CD4-positive, alpha-beta T cell (primary cell): ENCODE data around the gene AIFM1. TPM values are rescaled to one million over a fixed set of nuclear protein-coding genes. Genes with fewer than 3 reads are reported as not detected.

Source experiments
- ATAC-seq: fragments of 200-7000 bp; cut with Tn5 transposase; one replicate; pipeline ENCODE4 v1.10.0; 2022; ENCODE audit warnings: mild to moderate bottlenecking; ENCODE audit not compliant: poor library complexity
- CTCF ChIA-PET: fragments of 350-600 bp; sonication (Branson Sonifier 250); formaldehyde crosslinking; loops from one replicate; lab custom pipeline; 2021; ENCODE audit warnings: antibody characterized with exemption, inconsistent platforms; lab: Charles Lee
- POLR2A ChIA-PET: fragments of 350-600 bp; sonication (Branson Sonifier 250); formaldehyde crosslinking; loops from one replicate; lab custom pipeline; 2021; ENCODE audit warnings: antibody characterized with exemption, inconsistent platforms; lab: Charles Lee
- DNase-seq, 14 experiments: peaks; one replicate each; pipeline ENCODE4 v3.0.0-alpha.2; 2013 to 2020; ENCODE audit warnings: mixed read lengths in 2 of 14
- H3K27ac ChIP-seq, 2 donors: one replicate each; pipeline versions ENCODE4 v1.5.1 to v1.7.0; 2013; ENCODE audit warnings: low read length in 2 of 2, low read depth in 1 of 2, mild to moderate bottlenecking in 1 of 2
- H3K27me3 ChIP-seq, 2 experiments: 1 replicate in 1 of 2; 2 replicates in 1 of 2; pipeline versions ENCODE4 v1.6.1 to v1.7.0; 2013; ENCODE audit warnings: low read length in 2 of 2, control low read depth in 1 of 2, mild to moderate bottlenecking in 1 of 2, moderate library complexity in 1 of 2; ENCODE audit not compliant: insufficient read depth in 2 of 2, control insufficient read depth in 1 of 2
- H3K36me3 ChIP-seq: one replicate; pipeline ENCODE4 v1.6.1; 2013; ENCODE audit warnings: low read length, control low read depth; ENCODE audit not compliant: insufficient read depth
- H3K4me1 ChIP-seq: one replicate; pipeline ENCODE4 v1.6.1; 2013; ENCODE audit warnings: low read length, control low read depth; ENCODE audit not compliant: insufficient read depth
- H3K4me3 ChIP-seq: one replicate; pipeline ENCODE4 v1.5.1; 2013; ENCODE audit warnings: mild to moderate bottlenecking, low read length, moderate library complexity
- H3K9me3 ChIP-seq, 2 experiments: 1 replicate in 1 of 2; 2 replicates in 1 of 2; pipeline versions ENCODE4 v1.6.1 to v1.7.0; 2013; ENCODE audit warnings: low read length in 2 of 2, mild to moderate bottlenecking in 2 of 2, control low read depth in 1 of 2, moderate library complexity in 1 of 2; ENCODE audit not compliant: control insufficient read depth in 1 of 2, insufficient read depth in 1 of 2
- H3K27ac Mint-ChIP-seq: one replicate; pipeline ENCODE4 v1.8.0; 2020; ENCODE audit warnings: mixed read lengths
- H3K27me3 Mint-ChIP-seq: one replicate; pipeline ENCODE4 v1.8.0; 2021; ENCODE audit warnings: mixed read lengths
- H3K36me3 Mint-ChIP-seq: one replicate; pipeline ENCODE4 v1.8.0; 2021; ENCODE audit warnings: low read depth, mixed read lengths
- H3K4me1 Mint-ChIP-seq: one replicate; pipeline ENCODE4 v1.8.0; 2021; ENCODE audit warnings: low read depth, mixed read lengths
- H3K4me3 Mint-ChIP-seq: one replicate; pipeline ENCODE4 v1.8.0; 2020; ENCODE audit warnings: mild to moderate bottlenecking, mixed read lengths
- H3K9me3 Mint-ChIP-seq: one replicate; pipeline ENCODE4 v1.8.0; 2020; ENCODE audit warnings: mixed read lengths
- intact Hi-C, 2 experiments: fragments of 100-400 bp; cut with DNase I in 1 of 2; cut with micrococcal nuclease in 1 of 2; formaldehyde crosslinking; loops; one replicate each; pipeline versions ENCODE4 v1.15.1 to v1.9.0; 2023 to 2025; cut with DNase I, micrococcal nuclease
- total RNA-seq, 174 experiments: library from RNA in 2 of 174; stranded (reverse) in 2 of 174; gene quantifications; one replicate each; pipeline ENCODE4 v1.2.3 and lab custom pipeline; 2021 to 2026
- TF ChIP-seq, protein P1 (sequence below): fragments of 200-600 bp; IDR thresholded peaks from one replicate; pipeline ENCODE4 v1.8.0; 2022; ENCODE audit warnings: antibody characterized with exemption, mild to moderate bottlenecking

Gene AIFM1
- total RNA-seq, 2 experiments from 2014 or later: 6.1 to 6.4 TPM

DNA sequence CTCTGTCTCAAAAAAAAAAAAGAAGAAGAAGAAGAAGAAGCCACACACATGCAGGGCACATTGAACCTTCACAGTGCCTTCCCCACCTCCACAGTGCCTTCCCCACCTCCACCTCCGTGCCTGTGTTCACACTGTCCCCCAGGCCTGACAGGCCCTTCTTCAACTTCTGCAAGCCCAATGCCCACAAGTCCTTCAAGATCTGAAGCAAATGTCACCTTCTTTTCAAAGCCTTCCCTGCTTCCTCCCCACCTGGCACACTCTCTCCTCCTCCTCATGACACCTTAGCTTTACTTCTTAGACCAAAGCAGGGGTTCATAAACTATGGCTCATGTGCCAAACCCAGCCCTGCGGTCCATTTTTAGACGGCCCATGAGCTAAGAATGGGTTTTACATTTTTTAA lies 75.3 kb downstream of the AIFM1 start:
- Histone ChIP-seq H3K4me3 (peak overlapping the region; percentile 3), H3K36me3 (no peaks in the 10 kb centered on the region), H3K4me1 (peaks cover 89% of the 10 kb centered on the region), H3K9me3 (no peaks in the 10 kb centered on the region), H3K27ac (no peak overlapping the region), H3K27me3 (no peaks in the 10 kb centered on the region)
- ATAC-seq: no peak
- TF ChIP-seq, protein P1, sequence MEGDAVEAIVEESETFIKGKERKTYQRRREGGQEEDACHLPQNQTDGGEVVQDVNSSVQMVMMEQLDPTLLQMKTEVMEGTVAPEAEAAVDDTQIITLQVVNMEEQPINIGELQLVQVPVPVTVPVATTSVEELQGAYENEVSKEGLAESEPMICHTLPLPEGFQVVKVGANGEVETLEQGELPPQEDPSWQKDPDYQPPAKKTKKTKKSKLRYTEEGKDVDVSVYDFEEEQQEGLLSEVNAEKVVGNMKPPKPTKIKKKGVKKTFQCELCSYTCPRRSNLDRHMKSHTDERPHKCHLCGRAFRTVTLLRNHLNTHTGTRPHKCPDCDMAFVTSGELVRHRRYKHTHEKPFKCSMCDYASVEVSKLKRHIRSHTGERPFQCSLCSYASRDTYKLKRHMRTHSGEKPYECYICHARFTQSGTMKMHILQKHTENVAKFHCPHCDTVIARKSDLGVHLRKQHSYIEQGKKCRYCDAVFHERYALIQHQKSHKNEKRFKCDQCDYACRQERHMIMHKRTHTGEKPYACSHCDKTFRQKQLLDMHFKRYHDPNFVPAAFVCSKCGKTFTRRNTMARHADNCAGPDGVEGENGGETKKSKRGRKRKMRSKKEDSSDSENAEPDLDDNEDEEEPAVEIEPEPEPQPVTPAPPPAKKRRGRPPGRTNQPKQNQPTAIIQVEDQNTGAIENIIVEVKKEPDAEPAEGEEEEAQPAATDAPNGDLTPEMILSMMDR: no peak
- peaks cover 53% of the 10 kb centered on the region for H3K4me1 Mint-ChIP-seq
- no peaks in the 10 kb centered on the region for H3K27me3 Mint-ChIP-seq
- ChIA-PET POLR2A (interaction anchor here (0.7 to 1.1 kb wide), 2 partner anchors 9 to 494 kb away, joined by 3 to 4 read pairs; no protein-coding TSS in a partner anchor), CTCF (interaction anchor here (1.0 to 1.5 kb wide), 2 partner anchors 8 to 30 kb away, joined by 3 to 4 read pairs; no protein-coding TSS in a partner anchor)
- H3K27ac Mint-ChIP-seq: peak overlapping the region; percentile 83
- H3K9me3 Mint-ChIP-seq: no peaks in the 10 kb centered on the region
- no peak for DNase-seq
- H3K36me3 Mint-ChIP-seq: no peaks in the 10 kb centered on the region
- H3K4me3 Mint-ChIP-seq: peak overlapping the region; percentile 77
- intact Hi-C loops: no loop called here

DNA sequence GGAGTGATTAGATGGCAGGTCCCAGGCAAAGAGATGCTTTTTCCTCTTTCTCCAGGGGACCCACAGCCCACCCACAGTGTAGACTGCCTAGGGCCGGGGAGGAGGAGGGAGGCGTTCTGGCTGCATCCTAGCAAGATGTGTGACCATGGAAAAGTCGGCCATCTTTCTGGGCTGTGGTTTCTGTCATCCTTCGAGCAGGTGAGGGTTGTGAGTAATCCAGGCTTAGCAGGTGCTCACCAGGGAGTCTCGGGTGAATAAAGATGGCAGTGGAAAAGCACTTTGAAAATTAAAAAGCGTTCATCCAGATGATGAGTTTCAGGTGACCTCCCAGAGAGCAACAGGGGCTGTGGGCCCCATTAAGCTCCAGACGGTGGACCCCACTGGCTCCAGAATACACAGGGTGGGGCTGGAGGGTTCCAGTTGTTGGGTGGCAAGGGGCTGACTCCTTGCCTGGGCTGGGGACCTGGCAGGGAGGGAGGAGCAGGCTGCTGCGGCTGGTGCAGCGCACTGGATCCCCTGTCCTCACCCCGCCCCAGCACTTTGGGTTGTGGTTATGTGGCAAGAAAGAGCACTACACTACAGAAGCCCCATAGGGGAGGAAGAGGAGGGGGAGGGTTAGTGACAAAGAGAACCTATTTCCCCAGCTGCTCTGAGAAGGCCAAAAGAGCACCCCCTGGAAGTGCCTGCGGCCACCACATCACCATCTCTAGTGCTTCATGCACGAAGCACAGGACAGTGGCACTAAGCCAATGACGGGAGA lies 79.0 kb downstream of the AIFM1 start:
- Mint-ChIP-seq H3K36me3 (no peaks in the 10 kb centered on the region), H3K9me3 (no peaks in the 10 kb centered on the region), H3K4me1 (peaks cover 58% of the 10 kb centered on the region), H3K27ac (peak overlapping the region; percentile 93), H3K4me3 (peak overlapping the region; percentile 92), H3K27me3 (no peaks in the 10 kb centered on the region)
- Histone ChIP-seq H3K36me3 (no peaks in the 10 kb centered on the region), H3K9me3 (no peaks in the 10 kb centered on the region), H3K4me3 (peak overlapping the region; percentile 67), H3K4me1 (peaks cover 93% of the 10 kb centered on the region), H3K27ac (peak overlapping the region; percentile 29 to 76), H3K27me3 (no peaks in the 10 kb centered on the region)
- intact Hi-C loops: loop anchor here in 1 of 2 experiments (5.0 kb wide), 1 partner anchor 86 kb away; the partner anchor contains the start of gene RAB33A
- POLR2A ChIA-PET: interaction anchor here (0.7 to 3.2 kb wide), 8 partner anchors 9 to 88 kb away, joined by 3 to 13 read pairs (median 4); partner anchors contain the start of genes AIFM1 and ELF4
- TF ChIP-seq, protein P1: no peak
- ATAC-seq: peak; percentile 73
- peak; percentile 37 to 90 (median 66) for DNase-seq
- CTCF ChIA-PET: interaction anchor here (1.0 to 3.5 kb wide), 3 partner anchors 8 to 34 kb away, joined by 3 to 19 read pairs (median 3); no protein-coding TSS in a partner anchor

DNA sequence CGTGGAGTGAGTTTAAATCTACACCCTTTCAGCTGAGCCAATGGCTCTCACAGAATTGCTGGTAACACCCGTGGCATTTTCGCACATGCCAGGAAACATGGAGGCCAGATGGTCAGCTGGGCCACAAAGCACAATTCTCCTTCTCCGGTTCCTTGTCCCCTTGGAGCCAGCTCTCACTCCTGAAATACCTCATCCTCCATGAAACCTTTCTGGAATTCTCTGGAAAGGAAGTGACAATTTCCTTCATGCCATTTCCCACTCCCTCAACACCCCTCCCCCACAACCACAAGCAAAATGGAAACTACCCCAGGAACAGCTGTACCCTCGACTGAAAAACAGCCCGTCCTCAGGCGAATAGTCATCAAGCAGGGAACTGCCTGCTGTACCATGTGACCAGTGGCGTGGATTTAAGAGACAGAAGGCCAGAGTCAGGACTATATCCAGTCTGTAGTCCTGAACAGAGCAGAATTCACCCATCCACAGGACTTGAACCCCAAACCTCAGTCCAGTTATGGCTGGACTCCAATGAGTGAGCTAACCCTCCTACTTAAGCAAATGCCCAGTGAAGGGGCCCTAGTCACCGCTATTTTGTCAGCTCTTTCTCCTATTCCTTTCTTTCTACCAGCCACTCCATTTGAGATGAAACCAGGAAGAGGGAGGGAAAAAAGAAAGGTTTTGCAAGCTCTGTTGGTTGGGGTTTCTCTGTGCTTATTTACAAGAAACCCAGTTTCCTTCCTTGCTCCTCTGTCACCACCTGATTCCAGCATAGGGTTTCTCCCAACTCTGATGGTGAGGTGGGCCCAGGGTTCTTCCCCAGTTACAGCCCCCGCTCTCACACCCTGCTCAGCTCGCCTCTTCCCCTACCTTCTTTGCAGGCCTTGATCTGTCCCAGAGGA lies 79.8 kb downstream of the AIFM1 start:
- H3K4me1 Mint-ChIP-seq: peaks cover 60% of the 10 kb centered on the region
- no peaks in the 10 kb centered on the region for H3K36me3 Mint-ChIP-seq
- no peaks in the 10 kb centered on the region for H3K27me3 Mint-ChIP-seq
- intact Hi-C loops: loop anchor here in 1 of 2 experiments (5.0 kb wide), 1 partner anchor 87 kb away; the partner anchor contains the start of gene RAB33A
- peak overlapping the region; percentile 93 for H3K27ac Mint-ChIP-seq
- TF ChIP-seq, protein P1: no peak
- Histone ChIP-seq H3K27ac (peak overlapping the region; percentile 24 to 76), H3K9me3 (no peaks in the 10 kb centered on the region), H3K4me3 (peak overlapping the region; percentile 67), H3K36me3 (peaks cover 5% of the 10 kb centered on the region), H3K4me1 (peaks cover 94% of the 10 kb centered on the region), H3K27me3 (no peaks in the 10 kb centered on the region)
- H3K9me3 Mint-ChIP-seq: no peaks in the 10 kb centered on the region
- ATAC-seq (no peak), DNase-seq (peak in 1 of 14 experiments; percentile 41)
- H3K4me3 Mint-ChIP-seq: peak overlapping the region; percentile 92
- ChIA-PET CTCF (interaction anchor here (3.5 kb wide), 1 partner anchor 35 kb away, joined by 19 read pairs; no protein-coding TSS in a partner anchor), POLR2A (interaction anchor here (0.5 to 3.2 kb wide), 5 partner anchors 12 to 73 kb away, joined by 3 to 13 read pairs (median 7); partner anchors contain the start of gene ELF4)
